CD14-positive monocyte (primary cell): ENCODE data around the gene USB1. TPM values are rescaled to one million over a fixed set of nuclear protein-coding genes. Genes with fewer than 3 reads are reported as not detected.

ENCODE experiments used
- DNase-seq, 3 donors: peaks; one replicate each; pipeline ENCODE4 v3.0.0-alpha.2; 2011 to 2022
- H2AFZ ChIP-seq: 2 replicates; pipeline ENCODE4 v1.6.0; 2012; ENCODE audit warnings: mild to moderate bottlenecking, low read depth, low read length, inconsistent platforms; ENCODE audit not compliant: insufficient read depth, poor library complexity, severe bottlenecking
- H3K27ac ChIP-seq, 2 donors: 1 replicate in 1 of 2; 2 replicates in 1 of 2; pipeline ENCODE4 v1.5.1; 2012 to 2013; ENCODE audit warnings: low read length in 2 of 2, control low read depth in 1 of 2, inconsistent platforms in 1 of 2, low read depth in 1 of 2, mild to moderate bottlenecking in 1 of 2
- H3K27me3 ChIP-seq, 2 donors: one replicate each; pipeline versions ENCODE4 v1.6.0 to v1.6.1; 2011 to 2013; ENCODE audit warnings: low read length in 2 of 2; ENCODE audit not compliant: control insufficient read depth in 2 of 2, insufficient read depth in 2 of 2
- H3K36me3 ChIP-seq, 2 donors: replicated peaks in 1 of 2; 1 replicate in 1 of 2; 2 replicates in 1 of 2; pipeline versions ENCODE4 v1.5.1 to v1.6.1; 2012 to 2013; ENCODE audit warnings: low read length in 2 of 2, control low read depth in 1 of 2, inconsistent platforms in 1 of 2, mild to moderate bottlenecking in 1 of 2; ENCODE audit not compliant: insufficient read depth in 2 of 2, control insufficient read depth in 1 of 2
- H3K4me1 ChIP-seq, 2 donors: 1 replicate in 1 of 2; 2 replicates in 1 of 2; pipeline versions ENCODE4 v1.5.1 to v1.6.1; 2012 to 2013; ENCODE audit warnings: low read length in 2 of 2, control low read depth in 1 of 2, inconsistent platforms in 1 of 2, mild to moderate bottlenecking in 1 of 2, moderate library complexity in 1 of 2; ENCODE audit not compliant: insufficient read depth in 2 of 2, control insufficient read depth in 1 of 2
- H3K4me2 ChIP-seq: replicated peaks from 2 replicates; pipeline ENCODE3; 2012; ENCODE audit warnings: low read length, moderate library complexity, mild to moderate bottlenecking; ENCODE audit not compliant: poor library complexity, severe bottlenecking; ENCODE audit errors: extremely low read depth
- H3K4me3 ChIP-seq, 3 experiments: fragments of 200-600 bp in 1 of 3; sonication (generic) in 1 of 3; replicated peaks in 1 of 3; 1 replicate in 2 of 3; 2 replicates in 1 of 3; pipeline ENCODE4 v1.5.1; 2011 to 2013; ENCODE audit warnings: low read length in 3 of 3, mild to moderate bottlenecking in 3 of 3, control low read depth in 2 of 3, low read depth in 2 of 3, inconsistent platforms in 1 of 3, moderate library complexity in 1 of 3
- H3K79me2 ChIP-seq: 2 replicates; pipeline ENCODE4 v1.6.0; 2012; ENCODE audit warnings: mild to moderate bottlenecking, control low read depth, inconsistent platforms, low read length, moderate library complexity; ENCODE audit not compliant: insufficient read depth
- H3K9ac ChIP-seq: 2 replicates; pipeline ENCODE4 v1.6.0; 2017; ENCODE audit warnings: low read length, mild to moderate bottlenecking; ENCODE audit not compliant: insufficient read depth, poor library complexity, severe bottlenecking
- H3K9me3 ChIP-seq, 2 donors: replicated peaks in 1 of 2; 1 replicate in 1 of 2; 2 replicates in 1 of 2; pipeline versions ENCODE4 v1.5.1 to v1.6.1; 2012 to 2013; ENCODE audit warnings: low read length in 2 of 2, control low read depth in 1 of 2; ENCODE audit not compliant: control insufficient read depth in 1 of 2, insufficient read depth in 1 of 2
- H4K20me1 ChIP-seq: 2 replicates; pipeline ENCODE4 v1.6.0; 2012; ENCODE audit warnings: mild to moderate bottlenecking, low read length, control low read depth, moderate library complexity; ENCODE audit not compliant: insufficient read depth
- H3K27ac Mint-ChIP-seq, 7 donors: one replicate each; pipeline ENCODE4 v1.8.0; 2020; ENCODE audit warnings: mild to moderate bottlenecking in 7 of 7, mixed read lengths in 7 of 7, moderate library complexity in 6 of 7, inconsistent platforms in 2 of 7
- H3K27me3 Mint-ChIP-seq, 3 donors: one replicate each; pipeline ENCODE4 v1.8.0; 2021 to 2022; ENCODE audit warnings: low read depth in 3 of 3, mild to moderate bottlenecking in 3 of 3, mixed read lengths in 3 of 3, moderate library complexity in 3 of 3, inconsistent platforms in 1 of 3
- H3K36me3 Mint-ChIP-seq, 2 donors: one replicate each; pipeline ENCODE4 v1.8.0; 2020; ENCODE audit warnings: mixed read lengths in 2 of 2, inconsistent platforms in 1 of 2, mild to moderate bottlenecking in 1 of 2
- H3K4me1 Mint-ChIP-seq: one replicate; pipeline ENCODE4 v1.8.0; 2020; ENCODE audit warnings: mild to moderate bottlenecking, mixed read lengths
- H3K4me3 Mint-ChIP-seq, 2 donors: one replicate each; pipeline ENCODE4 v1.8.0; 2020; ENCODE audit warnings: mild to moderate bottlenecking in 2 of 2, mixed read lengths in 2 of 2, moderate library complexity in 1 of 2
- H3K9me3 Mint-ChIP-seq, 7 donors: one replicate each; pipeline ENCODE4 v1.8.0; 2020 to 2022; ENCODE audit warnings: mixed read lengths in 7 of 7, mild to moderate bottlenecking in 6 of 7, moderate library complexity in 6 of 7, inconsistent platforms in 2 of 7
- WGBS: methylation state at CpG from one replicate; pipeline ENCODE4 v1.1.5; 2013; ENCODE audit warnings: missing lambda C conversion rate; ENCODE audit not compliant: insufficient coverage; 5-methylcytosine and 5-hydroxymethylcytosine counted together
- intact Hi-C, 2 donors: fragments of 100-400 bp; cut with micrococcal nuclease; formaldehyde crosslinking; loops; one replicate each; pipeline versions ENCODE4 v1.15.0 to v1.15.1; 2023
- polyA plus RNA-seq, 3 donors: library from polyadenylated mRNA; depleted of rRNA in 1 of 3; unstranded in 2 of 3; stranded (reverse) in 1 of 3; fragments of 300-500 nt in 2 of 3; fragments of >200 nt in 1 of 3; fragmentation: Illumina TruSeq in 2 of 3; gene quantifications; 1 replicate in 2 of 3; 2 replicates in 1 of 3; pipeline ENCODE4 v1.2.3, GENCODE V29; 2012 to 2021
- TF ChIP-seq, protein P1 (sequence below): fragments of 200-600 bp; IDR thresholded peaks from one replicate; pipeline ENCODE4 v1.8.0; 2022; ENCODE audit warnings: antibody characterized with exemption, mild to moderate bottlenecking

The USB1 gene
- polyA plus RNA-seq, 3 donors, result 25.7 to 55.7 (median 44.4) TPM

- Histone ChIP-seq H3K27ac (no peak overlapping the region), H3K79me2 (no peaks in the 10 kb centered on the region), H2AFZ (no peak overlapping the region), H3K4me2 (no peak overlapping the region), H3K9ac (no peak overlapping the region), H3K9me3 (no peaks in the 10 kb centered on the region), H4K20me1 (no peaks in the 10 kb centered on the region), H3K27me3 (no peaks in the 10 kb centered on the region), H3K36me3 (no peaks in the 10 kb centered on the region), H3K4me1 (no peaks in the 10 kb centered on the region), H3K4me3 (no peak overlapping the region)
- 100% methylated on average over 2 of the region's 7 CpGs for WGBS
- no peaks in the 10 kb centered on the region for H3K4me1 Mint-ChIP-seq
- no peak for DNase-seq
- H3K4me3 Mint-ChIP-seq, result no peak overlapping the region
- no peaks in the 10 kb centered on the region for H3K36me3 Mint-ChIP-seq
- no peaks in the 10 kb centered on the region for H3K9me3 Mint-ChIP-seq
- TF ChIP-seq, protein P1, sequence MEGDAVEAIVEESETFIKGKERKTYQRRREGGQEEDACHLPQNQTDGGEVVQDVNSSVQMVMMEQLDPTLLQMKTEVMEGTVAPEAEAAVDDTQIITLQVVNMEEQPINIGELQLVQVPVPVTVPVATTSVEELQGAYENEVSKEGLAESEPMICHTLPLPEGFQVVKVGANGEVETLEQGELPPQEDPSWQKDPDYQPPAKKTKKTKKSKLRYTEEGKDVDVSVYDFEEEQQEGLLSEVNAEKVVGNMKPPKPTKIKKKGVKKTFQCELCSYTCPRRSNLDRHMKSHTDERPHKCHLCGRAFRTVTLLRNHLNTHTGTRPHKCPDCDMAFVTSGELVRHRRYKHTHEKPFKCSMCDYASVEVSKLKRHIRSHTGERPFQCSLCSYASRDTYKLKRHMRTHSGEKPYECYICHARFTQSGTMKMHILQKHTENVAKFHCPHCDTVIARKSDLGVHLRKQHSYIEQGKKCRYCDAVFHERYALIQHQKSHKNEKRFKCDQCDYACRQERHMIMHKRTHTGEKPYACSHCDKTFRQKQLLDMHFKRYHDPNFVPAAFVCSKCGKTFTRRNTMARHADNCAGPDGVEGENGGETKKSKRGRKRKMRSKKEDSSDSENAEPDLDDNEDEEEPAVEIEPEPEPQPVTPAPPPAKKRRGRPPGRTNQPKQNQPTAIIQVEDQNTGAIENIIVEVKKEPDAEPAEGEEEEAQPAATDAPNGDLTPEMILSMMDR, result no peak
- intact Hi-C loops, result no loop called here
- no peak overlapping the region for H3K27ac Mint-ChIP-seq
- H3K27me3 Mint-ChIP-seq, result peaks cover 0 to 2% (median 0%) of the 10 kb centered on the region in 3 donors
These were observed 42.5 kb downstream of the USB1 start for GRCh38 chr16:58043571-58044155.

GRCh38 chr16:58044266-58045019 lies 43.2 kb downstream of the USB1 start:
- H3K9me3 Mint-ChIP-seq, result no peaks in the 10 kb centered on the region
- Histone ChIP-seq H3K4me3 (no peak overlapping the region), H3K36me3 (no peaks in the 10 kb centered on the region), H3K4me2 (no peak overlapping the region), H3K9ac (no peak overlapping the region), H2AFZ (no peak overlapping the region), H4K20me1 (no peaks in the 10 kb centered on the region), H3K79me2 (no peaks in the 10 kb centered on the region), H3K4me1 (no peaks in the 10 kb centered on the region), H3K27ac (no peak overlapping the region), H3K27me3 (no peaks in the 10 kb centered on the region), H3K9me3 (no peaks in the 10 kb centered on the region)
- DNase-seq, result no peak
- TF ChIP-seq, protein P1, result no peak
- peaks cover 0 to 2% (median 2%) of the 10 kb centered on the region in 3 donors for H3K27me3 Mint-ChIP-seq
- no peaks in the 10 kb centered on the region for H3K4me1 Mint-ChIP-seq
- H3K36me3 Mint-ChIP-seq, result no peaks in the 10 kb centered on the region
- WGBS, result 99% methylated on average over 7 of the region's 9 CpGs
- no peak overlapping the region for H3K4me3 Mint-ChIP-seq
- no peak overlapping the region for H3K27ac Mint-ChIP-seq
- intact Hi-C loops, result no loop called here
